A549 (cell line): ENCODE measurements around the gene PRKD1. TPM values are rescaled to one million over a fixed set of nuclear protein-coding genes. Genes with fewer than 3 reads are reported as not detected.

Experiments used
- ATAC-seq, 2 experiments: fragments of 200-7000 bp in 1 of 2; fragments of >200 bp in 1 of 2; cut with Nextera tagmentation in 1 of 2; cut with Tn5 transposase in 1 of 2; 3 replicates each; pipeline versions ENCODE4 v1.8.0 to v1.9.1; 2018 to 2020; ENCODE audit warnings: mild to moderate bottlenecking in 1 of 2, moderate library complexity in 1 of 2
- CTCF ChIA-PET: fragments of 300-600 bp; sonication (Branson Sonifier 250); formaldehyde crosslinking; extraction: SDS; loops from one replicate; lab custom pipeline; 2021; ENCODE audit warnings: antibody characterized with exemption, inconsistent platforms; lab: Yijun Ruan, JAX
- POLR2A ChIA-PET: fragments of 350-600 bp; formaldehyde crosslinking; extraction: SDS; loops from one replicate; lab custom pipeline; 2021; ENCODE audit warnings: antibody characterized with exemption, inconsistent platforms; lab: Yijun Ruan, JAX
- DNase-seq, 2 experiments: peaks; one replicate each; pipeline versions ENCODE4 v3.0.0 to v3.0.0-alpha.2; 2011 to 2016; ENCODE audit warnings: low read depth in 1 of 2, low spot score in 1 of 2
- FAIRE-seq: peaks from 2 replicates; lab custom pipeline; 2011; peaks lifted over from hg19 to GRCh38; lab: Jason Lieb, UNC
- H3K27ac ChIP-seq, 2 experiments: fragments of >200 bp; sonication (Bioruptor Twin); formaldehyde crosslinking; 3 replicates each; pipeline ENCODE4 v1.5.1; 2016 to 2017
- H3K4me1 ChIP-seq: fragments of >200 bp; sonication (Bioruptor Twin); formaldehyde crosslinking; 3 replicates; pipeline ENCODE4 v1.6.1; 2016
- H3K4me2 ChIP-seq: fragments of >200 bp; sonication (Bioruptor Twin); formaldehyde crosslinking; 3 replicates; pipeline ENCODE4 v1.6.1; 2016
- H3K4me3 ChIP-seq: fragments of >200 bp; sonication (Bioruptor Twin); formaldehyde crosslinking; 3 replicates; pipeline ENCODE4 v1.5.1; 2016
- H3K9me3 ChIP-seq: fragments of >200 bp; sonication (Bioruptor Twin); formaldehyde crosslinking; 3 replicates; pipeline ENCODE4 v1.6.1; 2016
- ATOH8 ChIP-seq: fragments of 250-450 bp; sonication (Bioruptor Pico); IDR thresholded peaks from 2 replicates; pipeline ENCODE4 v1.5.0; 2020; ENCODE audit warnings: low read depth, mild to moderate bottlenecking, moderate library complexity
- CEBPB ChIP-seq, 2 experiments: fragments of >200 bp in 1 of 2; sonication (Bioruptor Twin) in 1 of 2; formaldehyde crosslinking in 1 of 2; IDR thresholded peaks; 2 replicates each; pipeline ENCODE4 v1.6.1; 2012 to 2016
- EHMT2 ChIP-seq: fragments of 200-600 bp; sonication (generic); IDR thresholded peaks from 2 replicates; pipeline ENCODE4 v1.6.1; 2016; ENCODE audit warnings: antibody characterized with exemption, low read depth, mild to moderate bottlenecking, moderate library complexity
- ELK1 ChIP-seq: fragments of 150-350 bp; IDR thresholded peaks from 2 replicates; pipeline ENCODE4 v1.6.1; 2014; ENCODE audit warnings: low read depth, mild to moderate bottlenecking, low read length
- EP300 ChIP-seq, 2 experiments: fragments of >200 bp; sonication (Bioruptor Twin); formaldehyde crosslinking; IDR thresholded peaks; 2 replicates in 1 of 2; 3 replicates in 1 of 2; pipeline ENCODE4 v1.6.1; 2016 to 2017
- FOSL2 ChIP-seq, 2 experiments: fragments of 450-650 bp in 1 of 2; fragments of >200 bp in 1 of 2; sonication (Bioruptor Twin) in 1 of 2; formaldehyde crosslinking; IDR thresholded peaks; 2 replicates each; pipeline versions ENCODE4 v1.5.0 to v1.6.1; 2016 to 2020; ENCODE audit warnings: mild to moderate bottlenecking in 1 of 2, moderate library complexity in 1 of 2
- FOXS1 ChIP-seq: fragments of 250-450 bp; sonication (Bioruptor Pico); IDR thresholded peaks from 2 replicates; pipeline ENCODE4 v1.5.0; 2020; ENCODE audit warnings: mild to moderate bottlenecking, moderate library complexity
- GATA3 ChIP-seq: IDR thresholded peaks from 2 replicates; pipeline ENCODE4 v1.6.1; 2012; ENCODE audit warnings: borderline replicate concordance
- HDAC2 ChIP-seq: fragments of 200-600 bp; sonication (generic); IDR thresholded peaks from 2 replicates; pipeline ENCODE4 v1.6.1; 2016
- HMGXB4 ChIP-seq: fragments of 250-450 bp; sonication (Bioruptor Pico); IDR thresholded peaks from 2 replicates; pipeline ENCODE4 v1.5.0; 2021; ENCODE audit warnings: mild to moderate bottlenecking, moderate library complexity, borderline replicate concordance
- HOXB5 ChIP-seq: fragments of 250-450 bp; sonication (Bioruptor Pico); IDR thresholded peaks from 2 replicates; pipeline ENCODE4 v1.5.0; 2020; ENCODE audit warnings: mild to moderate bottlenecking, moderate library complexity
- JUN ChIP-seq, 2 experiments: fragments of >200 bp; sonication (Bioruptor Twin); formaldehyde crosslinking; IDR thresholded peaks; 2 replicates in 1 of 2; 3 replicates in 1 of 2; pipeline ENCODE4 v1.6.1; 2016 to 2017
- KDM5A ChIP-seq: fragments of 200-600 bp; sonication (generic); IDR thresholded peaks from 2 replicates; pipeline ENCODE4 v1.6.1; 2016; ENCODE audit warnings: antibody characterized with exemption, mild to moderate bottlenecking
- MAFK ChIP-seq: fragments of 450-650 bp; IDR thresholded peaks from 2 replicates; pipeline ENCODE4 v1.6.1; 2014; ENCODE audit not compliant: partially characterized antibody
- MAZ ChIP-seq: fragments of 150-350 bp; IDR thresholded peaks from 2 replicates; pipeline ENCODE4 v1.6.1; 2014; ENCODE audit warnings: antibody characterized with exemption, low read depth, low read length, borderline replicate concordance
- NFE2L2 ChIP-seq: fragments of 150-350 bp; conservative IDR thresholded peaks from 2 replicates; pipeline ENCODE4 v1.6.1; 2014; ENCODE audit warnings: low read length
- NR3C1 ChIP-seq: fragments of >200 bp; sonication (Bioruptor Twin); formaldehyde crosslinking; IDR thresholded peaks from 3 replicates; pipeline ENCODE4 v1.6.1; 2017
- PBX3 ChIP-seq: IDR thresholded peaks from 2 replicates; pipeline ENCODE4 v1.6.1; 2012
- POLR2AphosphoS2 ChIP-seq: conservative IDR thresholded peaks from 2 replicates; pipeline ENCODE4 v1.6.1; 2012; ENCODE audit warnings: low read length, improper control_type of control experiment, inconsistent platforms
- REST ChIP-seq: fragments of 200-600 bp; sonication (generic); IDR thresholded peaks from 2 replicates; pipeline ENCODE4 v1.6.1; 2016; ENCODE audit warnings: antibody characterized with exemption, mild to moderate bottlenecking, moderate library complexity
- RFX5 ChIP-seq: fragments of 450-650 bp; IDR thresholded peaks from 2 replicates; pipeline ENCODE4 v1.7.1; 2014; ENCODE audit warnings: antibody characterized with exemption, mild to moderate bottlenecking, moderate library complexity
- RNF2 ChIP-seq: fragments of 200-600 bp; sonication (generic); IDR thresholded peaks from 2 replicates; pipeline ENCODE4 v1.6.1; 2016; ENCODE audit warnings: low read depth, mild to moderate bottlenecking, antibody characterized with exemption, moderate library complexity, borderline replicate concordance
- SREBF2 ChIP-seq: fragments of 450-650 bp; IDR thresholded peaks from 2 replicates; pipeline ENCODE4 v1.6.1; 2014; ENCODE audit warnings: mild to moderate bottlenecking, moderate library complexity
- TFCP2L1 ChIP-seq: fragments of 250-450 bp; sonication (Bioruptor Pico); IDR thresholded peaks from 2 replicates; pipeline ENCODE4 v1.5.0; 2021; ENCODE audit warnings: mild to moderate bottlenecking
- TP53 ChIP-seq: fragments of 250-450 bp; sonication (Bioruptor Pico); IDR thresholded peaks from 2 replicates; pipeline ENCODE4 v1.5.0; 2021; ENCODE audit warnings: mild to moderate bottlenecking, moderate library complexity
- USF2 ChIP-seq: fragments of 450-650 bp; IDR thresholded peaks from 2 replicates; pipeline ENCODE4 v1.6.1; 2014; ENCODE audit warnings: antibody characterized with exemption
- ZFP36 ChIP-seq: fragments of 450-650 bp; IDR thresholded peaks from 2 replicates; pipeline ENCODE4 v1.6.1; 2014; ENCODE audit warnings: borderline replicate concordance; ENCODE audit not compliant: partially characterized antibody
- ZNF302 ChIP-seq: fragments of 250-450 bp; sonication (Bioruptor Pico); IDR thresholded peaks from 2 replicates; pipeline ENCODE4 v1.9.0; 2021; ENCODE audit warnings: inconsistent platforms, mild to moderate bottlenecking, moderate library complexity
- WGBS: methylation state at CpG from one replicate; pipeline ENCODE4 v1.1.6; 2017; ENCODE audit errors: missing lambda C conversion rate; 5-methylcytosine and 5-hydroxymethylcytosine counted together
- polyA plus RNA-seq, 4 experiments: library from polyadenylated mRNA; depleted of rRNA in 3 of 4; stranded (reverse); fragments of >200 nt; fragmentation: RNase III in 1 of 4; extraction: RNeasy Plus Mini Kit Qiagen cat#74134 plus additional on column Dnase treatment in 1 of 4; gene quantifications; 2 replicates in 3 of 4; 3 replicates in 1 of 4; pipeline ENCODE4 v1.2.3, GENCODE V29; 2011 to 2017

The PRKD1 gene
- polyA plus RNA-seq, 2 of the 4 experiments (the other 2 are of a cell fraction) = 3.0 to 7.8 TPM

GRCh38 chr14:29648045-29648444, 279.6 kb downstream of the PRKD1 start:
- FAIRE-seq (no peak), ATAC-seq (no peak), DNase-seq (no peak)
- Histone ChIP-seq H3K9me3 (no peaks in the 10 kb centered on the region), H3K4me1 (peaks cover 10% of the 10 kb centered on the region; the same call in 2 of the 3 replicates), H3K4me2 (no peak overlapping the region), H3K4me3 (no peak overlapping the region), H3K27ac (no peak overlapping the region)
- TF ChIP-seq ATOH8 (CRISPR knock-in tag) (no peak), NFE2L2 (no peak), POLR2AphosphoS2 (no peak), RNF2 (no peak), CEBPB (IDR thresholded peaks at IDR 0.05) (no peak), ELK1 (no peak), TP53 (no peak), JUN (IDR thresholded peaks at IDR 0.05) (no peak), EP300 (IDR thresholded peaks at IDR 0.05) (no peak), USF2 (no peak), PBX3 (no peak), ZNF302 (no peak)
- ChIA-PET CTCF (interaction anchor here (1.5 kb wide), 1 partner anchor 12 kb away, joined by 3 read pairs; no protein-coding TSS in a partner anchor), POLR2A (no interaction called here)

- 36% methylated on average over 1 of the region's 1 CpG for WGBS
- Histone ChIP-seq H3K27ac (no peak overlapping the region), H3K4me3 (no peak overlapping the region), H3K9me3 (no peaks in the 10 kb centered on the region), H3K4me1 (peaks cover 11% of the 10 kb centered on the region; the same call in 2 of the 3 replicates), H3K4me2 (no peak overlapping the region)
- no peak for ATAC-seq
- ChIA-PET CTCF (no interaction called here), POLR2A (no interaction called here)
- FAIRE-seq = no peak
- no peak for DNase-seq
- TF ChIP-seq FOXS1 (CRISPR knock-in tag) (no peak), HDAC2 (no peak), EP300 (IDR thresholded peaks at IDR 0.05) (no peak), MAFK (no peak), KDM5A (no peak), SREBF2 (no peak), TFCP2L1 (CRISPR knock-in tag) (no peak), ZFP36 (no peak), NR3C1 (no peak), RFX5 (no peak), HMGXB4 (CRISPR knock-in tag) (no peak), TP53 (no peak), ELK1 (no peak), EHMT2 (no peak), MAZ (no peak), REST (no peak), FOSL2 (IDR thresholded peaks at IDR 0.05) (no peak), FOSL2 (CRISPR knock-in tag; IDR thresholded peaks at IDR 0.05) (no peak), GATA3 (no peak), HOXB5 (no peak)
- TF ChIP-seq, all 56 proteins: peak for 0
Measured at GRCh38 chr14:29645117-29645516, 282.5 kb downstream of the PRKD1 start.
